OCI-LY1 (cell line): ENCODE data around the gene WDR17.

ENCODE experiments used
- H2AFZ ChIP-seq: fragments of 200-600 bp; sonication (generic), shearing (Covaris generic); 2 replicates; pipeline ENCODE4 v1.6.0; 2014; ENCODE audit warnings: antibody characterized with exemption, mild to moderate bottlenecking, low read length
- H3F3A ChIP-seq: fragments of 200-600 bp; sonication (generic), shearing (Covaris generic); 2 replicates; pipeline ENCODE4 v1.6.0; 2014; ENCODE audit warnings: mild to moderate bottlenecking, antibody characterized with exemption, low read length, moderate library complexity; ENCODE audit not compliant: insufficient read depth
- H3K27ac ChIP-seq: fragments of 200-600 bp; sonication (generic); 2 replicates; pipeline ENCODE4 v1.5.1; 2014; ENCODE audit warnings: low read length, mixed run types, mild to moderate bottlenecking, low read depth; ENCODE audit not compliant: poor library complexity, severe bottlenecking
- H3K27me3 ChIP-seq: fragments of 200-600 bp; sonication (generic); 2 replicates; pipeline ENCODE4 v1.6.0; 2014; ENCODE audit warnings: antibody characterized with exemption, mild to moderate bottlenecking, low read length, moderate library complexity; ENCODE audit not compliant: insufficient read depth
- H3K36me3 ChIP-seq: fragments of 200-600 bp; sonication (generic); 2 replicates; pipeline ENCODE4 v1.6.1; 2014; ENCODE audit warnings: mild to moderate bottlenecking, antibody characterized with exemption, low read length, moderate library complexity, mixed read lengths; ENCODE audit not compliant: insufficient read depth
- H3K4me1 ChIP-seq: fragments of 200-600 bp; sonication (generic); 2 replicates; pipeline ENCODE4 v1.5.1; 2014; ENCODE audit warnings: mild to moderate bottlenecking, low read length, moderate library complexity; ENCODE audit not compliant: insufficient read depth, severe bottlenecking
- H3K4me2 ChIP-seq: fragments of 200-600 bp; sonication (generic), shearing (Covaris generic); 2 replicates; pipeline ENCODE4 v1.6.1; 2014; ENCODE audit warnings: low read length
- H3K4me3 ChIP-seq: fragments of 200-600 bp; sonication (generic); 2 replicates; pipeline ENCODE4 v1.5.1; 2014; ENCODE audit warnings: low read length, low read depth, mild to moderate bottlenecking, mixed read lengths; ENCODE audit not compliant: poor library complexity, severe bottlenecking
- H3K79me2 ChIP-seq: fragments of 200-600 bp; shearing (Covaris generic); 2 replicates; pipeline ENCODE4 v1.6.1; 2016; ENCODE audit warnings: mixed run types, low read length, mixed read lengths; ENCODE audit not compliant: insufficient read depth
- H3K9ac ChIP-seq: fragments of 200-600 bp; sonication (generic), shearing (Covaris generic); 2 replicates; pipeline ENCODE4 v1.6.1; 2014; ENCODE audit warnings: mild to moderate bottlenecking, low read length, mixed read lengths
- H3K9me2 ChIP-seq: fragments of 200-600 bp; sonication (generic), shearing (Covaris generic); 2 replicates; pipeline ENCODE4 v1.6.1; 2014; ENCODE audit warnings: low read depth, mild to moderate bottlenecking, low read length, mixed read lengths
- H3K9me3 ChIP-seq: fragments of 200-600 bp; shearing (Covaris generic); 2 replicates; pipeline ENCODE4 v1.6.1; 2014; ENCODE audit warnings: low read length, mixed read lengths
- H4K20me1 ChIP-seq: fragments of 200-600 bp; sonication (generic), shearing (Covaris generic); 2 replicates; pipeline ENCODE4 v1.6.0; 2016; ENCODE audit warnings: mild to moderate bottlenecking, low read length; ENCODE audit not compliant: insufficient read depth
- CTCF ChIP-seq: fragments of 200-600 bp; sonication (generic), shearing (Covaris generic); IDR thresholded peaks from 2 replicates; pipeline ENCODE4 v1.5.1; 2017; ENCODE audit warnings: mild to moderate bottlenecking, antibody characterized with exemption, low read length, moderate library complexity, mixed read lengths
- EZH2 ChIP-seq: fragments of 200-600 bp; sonication (generic), shearing (Covaris generic); IDR thresholded peaks from 2 replicates; pipeline ENCODE4 v1.8.0; 2017; ENCODE audit warnings: borderline replicate concordance, mixed run types, mild to moderate bottlenecking, antibody characterized with exemption, low read length, moderate library complexity, mixed read lengths

WDR17 gene

GRCh38 chr4:176188654-176189053, 123.0 kb downstream of the WDR17 start:
- no peak overlapping the region for H3K27ac ChIP-seq
- no peaks in the 10 kb centered on the region for H3F3A ChIP-seq
- H4K20me1 ChIP-seq: no peaks in the 10 kb centered on the region
- no peak overlapping the region for H3K9ac ChIP-seq
- H3K9me2 ChIP-seq: no peaks in the 10 kb centered on the region
- no peaks in the 10 kb centered on the region for H3K4me1 ChIP-seq
- H3K9me3 ChIP-seq: no peaks in the 10 kb centered on the region
- H3K4me3 ChIP-seq: no peak overlapping the region
- TF ChIP-seq CTCF: no peak
- no peak overlapping the region for H2AFZ ChIP-seq
- no peaks in the 10 kb centered on the region for H3K27me3 ChIP-seq
- no peak overlapping the region for H3K4me2 ChIP-seq
- no peaks in the 10 kb centered on the region for H3K36me3 ChIP-seq
- no peaks in the 10 kb centered on the region for H3K79me2 ChIP-seq

GRCh38 chr4:176189891-176190795, 124.5 kb downstream of the WDR17 start:
- Histone ChIP-seq H3K4me2 (no peak overlapping the region), H3K9me2 (no peaks in the 10 kb centered on the region), H3K9me3 (no peaks in the 10 kb centered on the region), H3K79me2 (no peaks in the 10 kb centered on the region), H4K20me1 (no peaks in the 10 kb centered on the region), H3K4me3 (no peak overlapping the region), H3F3A (no peaks in the 10 kb centered on the region), H3K36me3 (no peaks in the 10 kb centered on the region), H3K27me3 (no peaks in the 10 kb centered on the region), H3K4me1 (peaks cover 5% of the 10 kb centered on the region), H3K9ac (no peak overlapping the region), H2AFZ (no peak overlapping the region), H3K27ac (no peak overlapping the region)
- TF ChIP-seq EZH2: no peak
- no peak for TF ChIP-seq CTCF

GRCh38 chr4:176191974-176192373, 126.3 kb downstream of the WDR17 start:
- Histone ChIP-seq H4K20me1 (no peaks in the 10 kb centered on the region), H3K27ac (no peak overlapping the region), H3K36me3 (no peaks in the 10 kb centered on the region), H3K4me1 (peaks cover 11% of the 10 kb centered on the region), H3K79me2 (no peaks in the 10 kb centered on the region), H2AFZ (no peak overlapping the region), H3K4me2 (no peak overlapping the region), H3K9me2 (no peaks in the 10 kb centered on the region), H3F3A (no peaks in the 10 kb centered on the region), H3K4me3 (no peak overlapping the region), H3K9ac (no peak overlapping the region), H3K27me3 (no peaks in the 10 kb centered on the region), H3K9me3 (no peaks in the 10 kb centered on the region)
- TF ChIP-seq EZH2 (no peak), CTCF (no peak)
